Gastroesophageal sphincter (tissue), 4 donors: Measurements from ENCODE around the gene ZNF765. TPM values are rescaled to one million over a fixed set of nuclear protein-coding genes. Genes with fewer than 3 reads are reported as not detected.

ENCODE experiments used
- ATAC-seq: fragments of 150-250 bp; one replicate; pipeline ENCODE4 v1.9.1; 2016; ENCODE audit warnings: mild to moderate bottlenecking, moderate library complexity
- H3K27ac ChIP-seq, 4 donors: fragments of 200-600 bp; sonication (generic) in 3 of 4; 1 replicate in 3 of 4; 2 replicates in 1 of 4; pipeline ENCODE4 v1.5.1; 2016 to 2019
- H3K27me3 ChIP-seq: fragments of 200-600 bp; sonication (generic); one replicate; pipeline ENCODE4 v1.5.1; 2019
- H3K36me3 ChIP-seq, 2 donors: fragments of 200-600 bp; sonication (generic); one replicate each; pipeline ENCODE4 v1.5.1; 2019; ENCODE audit warnings: control low read depth in 1 of 2
- H3K4me1 ChIP-seq, 3 donors: fragments of 200-600 bp; sonication (generic); 1 replicate in 2 of 3; 2 replicates in 1 of 3; pipeline ENCODE4 v1.5.1; 2016 to 2019; ENCODE audit warnings: control low read depth in 2 of 3
- H3K4me3 ChIP-seq, 2 donors: fragments of 200-600 bp; sonication (generic); one replicate each; pipeline ENCODE4 v1.5.1; 2019; ENCODE audit warnings: mild to moderate bottlenecking in 1 of 2, moderate library complexity in 1 of 2
- H3K9me3 ChIP-seq, 3 donors: fragments of 200-600 bp; sonication (generic); one replicate each; pipeline ENCODE4 v1.5.1; 2017 to 2019; ENCODE audit warnings: control low read depth in 2 of 3
- EP300 ChIP-seq: sonication (generic); formaldehyde crosslinking; IDR thresholded peaks from one replicate; pipeline ENCODE4 v1.6.1; 2017; ENCODE audit warnings: antibody characterized with exemption, mild to moderate bottlenecking
- POLR2A ChIP-seq, 2 donors: fragments of 450-650 bp; IDR thresholded peaks; one replicate each; pipeline ENCODE4 v1.6.1; 2017; ENCODE audit warnings: antibody characterized with exemption in 2 of 2, mild to moderate bottlenecking in 2 of 2, moderate library complexity in 1 of 2
- POLR2AphosphoS5 ChIP-seq: sonication (generic); formaldehyde crosslinking; IDR thresholded peaks from one replicate; pipeline ENCODE4 v1.6.1; 2017; ENCODE audit warnings: antibody characterized with exemption
- WGBS, 2 donors: methylation state at CpG; one replicate each; pipeline ENCODE4 v1.1.5; 2018; ENCODE audit warnings: low coverage in 1 of 2; 5-methylcytosine and 5-hydroxymethylcytosine counted together
- total RNA-seq, 4 donors: library from RNA; depleted of rRNA; stranded (reverse); fragments of >200 nt; gene quantifications; one replicate each; pipeline ENCODE4 v1.1.0, GENCODE V29; 2016
- TF ChIP-seq, protein P1 (sequence below), 4 experiments: fragments of 200-600 bp in 2 of 4; fragments of 450-650 bp in 2 of 4; sonication (generic) in 1 of 4; IDR thresholded peaks; one replicate each; pipeline ENCODE4 v1.5.1; 2017 to 2019; ENCODE audit warnings: antibody characterized with exemption in 4 of 4, mild to moderate bottlenecking in 2 of 4, moderate library complexity in 2 of 4

ZNF765 gene
- total RNA-seq, 4 donors from 2014 or later = 7.3 to 13.4 (median 8.2) TPM

DNA sequence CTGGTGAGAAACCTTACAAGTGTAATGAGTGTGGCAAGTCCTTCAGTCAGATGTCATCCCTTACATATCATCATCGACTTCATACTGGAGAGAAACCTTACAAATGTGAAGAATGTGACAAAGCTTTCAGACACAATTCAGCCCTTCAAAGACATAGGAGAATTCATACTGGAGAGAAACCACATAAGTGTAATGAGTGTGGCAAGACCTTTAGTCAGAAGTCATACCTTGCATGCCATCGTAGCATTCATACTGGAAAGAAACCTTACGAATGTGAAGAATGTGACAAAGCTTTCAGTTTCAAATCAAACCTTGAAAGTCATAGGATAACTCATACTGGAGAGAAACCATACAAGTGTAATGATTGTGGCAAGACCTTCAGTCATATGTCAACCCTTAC is 13.6 kb upstream of the ZNF765 start:
- Histone ChIP-seq H3K4me1 (no peaks in the 10 kb centered on the region), H3K27me3 (no peaks in the 10 kb centered on the region), H3K9me3 (peaks cover 0 to 22% (median 0%) of the 10 kb centered on the region in 3 donors), H3K36me3 (peaks cover 4 to 81% of the 10 kb centered on the region in 2 donors), H3K4me3 (no peak overlapping the region), H3K27ac (no peak overlapping the region)
- TF ChIP-seq, protein P1, sequence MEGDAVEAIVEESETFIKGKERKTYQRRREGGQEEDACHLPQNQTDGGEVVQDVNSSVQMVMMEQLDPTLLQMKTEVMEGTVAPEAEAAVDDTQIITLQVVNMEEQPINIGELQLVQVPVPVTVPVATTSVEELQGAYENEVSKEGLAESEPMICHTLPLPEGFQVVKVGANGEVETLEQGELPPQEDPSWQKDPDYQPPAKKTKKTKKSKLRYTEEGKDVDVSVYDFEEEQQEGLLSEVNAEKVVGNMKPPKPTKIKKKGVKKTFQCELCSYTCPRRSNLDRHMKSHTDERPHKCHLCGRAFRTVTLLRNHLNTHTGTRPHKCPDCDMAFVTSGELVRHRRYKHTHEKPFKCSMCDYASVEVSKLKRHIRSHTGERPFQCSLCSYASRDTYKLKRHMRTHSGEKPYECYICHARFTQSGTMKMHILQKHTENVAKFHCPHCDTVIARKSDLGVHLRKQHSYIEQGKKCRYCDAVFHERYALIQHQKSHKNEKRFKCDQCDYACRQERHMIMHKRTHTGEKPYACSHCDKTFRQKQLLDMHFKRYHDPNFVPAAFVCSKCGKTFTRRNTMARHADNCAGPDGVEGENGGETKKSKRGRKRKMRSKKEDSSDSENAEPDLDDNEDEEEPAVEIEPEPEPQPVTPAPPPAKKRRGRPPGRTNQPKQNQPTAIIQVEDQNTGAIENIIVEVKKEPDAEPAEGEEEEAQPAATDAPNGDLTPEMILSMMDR (IDR thresholded peaks at IDR 0.05) = no peak
- no peak for TF ChIP-seq POLR2AphosphoS5
- no peak for TF ChIP-seq EP300
- TF ChIP-seq POLR2A (IDR thresholded peaks at IDR 0.05) = no peak
- WGBS, 2 donors = 85 to 100% methylated on average over 1 to 3 of the region's 3 CpGs
- ATAC-seq = no peak

DNA sequence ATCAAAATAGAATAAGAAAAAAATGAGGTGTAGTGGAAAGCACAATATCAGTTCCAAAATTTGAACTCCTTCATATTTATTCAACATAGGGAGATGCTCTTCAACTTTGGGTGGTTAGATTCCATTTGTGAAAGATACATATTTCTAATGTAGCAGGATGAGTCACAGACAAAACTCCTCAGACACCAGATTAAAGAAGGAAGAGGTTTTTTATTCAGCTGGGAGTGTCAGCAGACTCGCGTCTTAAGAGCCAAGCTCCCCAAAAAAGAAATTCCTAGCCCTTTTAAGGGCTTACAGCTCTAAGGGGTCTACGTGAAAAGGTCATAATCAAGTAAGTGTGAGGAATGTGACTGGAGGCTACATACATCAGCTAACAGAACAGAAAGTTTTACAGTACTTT is 6.8 kb upstream of the ZNF765 start:
- Histone ChIP-seq H3K4me1 (no peaks in the 10 kb centered on the region), H3K36me3 (peaks cover 0 to 22% of the 10 kb centered on the region in 2 donors), H3K27ac (no peak overlapping the region), H3K9me3 (peaks cover 0 to 13% (median 0%) of the 10 kb centered on the region in 3 donors), H3K27me3 (no peaks in the 10 kb centered on the region), H3K4me3 (no peak overlapping the region)
- TF ChIP-seq, protein P1 (IDR thresholded peaks at IDR 0.05) = no peak
- TF ChIP-seq POLR2AphosphoS5 = no peak
- TF ChIP-seq POLR2A (IDR thresholded peaks at IDR 0.05) = no peak
- no peak for ATAC-seq
- 33 to 35% methylated on average over 1 to 3 of the region's 3 CpGs for WGBS, 2 donors

DNA sequence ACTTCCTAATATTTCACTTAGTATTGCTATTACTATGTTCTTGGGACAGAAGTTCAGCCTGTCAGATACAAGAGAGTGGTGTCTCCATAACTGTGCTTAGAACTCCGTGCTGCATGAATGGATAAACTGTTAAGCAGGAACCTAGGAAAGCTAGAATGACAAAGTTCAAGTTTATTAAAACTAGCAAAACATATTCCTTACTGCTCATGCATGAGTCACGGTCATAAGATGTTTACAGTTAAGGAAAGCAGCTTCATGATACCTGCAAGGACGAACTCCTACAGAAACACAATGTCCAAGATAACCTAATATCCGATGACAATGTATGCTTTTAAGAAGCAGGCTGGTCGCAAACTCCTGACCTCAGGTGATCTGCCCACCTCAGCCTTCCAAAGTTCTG is 6.0 kb upstream of the ZNF765 start:
- 74 to 88% methylated on average over 4 to 5 of the region's 5 CpGs for WGBS, 2 donors
- Histone ChIP-seq H3K4me1 (peaks cover 0 to 2% (median under 1%) of the 10 kb centered on the region in 3 donors), H3K9me3 (peaks cover 0 to 11% (median 0%) of the 10 kb centered on the region in 3 donors), H3K36me3 (peaks cover 0 to 22% of the 10 kb centered on the region in 2 donors), H3K27ac (no peak overlapping the region), H3K4me3 (no peak overlapping the region), H3K27me3 (no peaks in the 10 kb centered on the region)
- TF ChIP-seq EP300 (no peak), POLR2AphosphoS5 (no peak), POLR2A (IDR thresholded peaks at IDR 0.05) (no peak)
- ATAC-seq = no peak

DNA sequence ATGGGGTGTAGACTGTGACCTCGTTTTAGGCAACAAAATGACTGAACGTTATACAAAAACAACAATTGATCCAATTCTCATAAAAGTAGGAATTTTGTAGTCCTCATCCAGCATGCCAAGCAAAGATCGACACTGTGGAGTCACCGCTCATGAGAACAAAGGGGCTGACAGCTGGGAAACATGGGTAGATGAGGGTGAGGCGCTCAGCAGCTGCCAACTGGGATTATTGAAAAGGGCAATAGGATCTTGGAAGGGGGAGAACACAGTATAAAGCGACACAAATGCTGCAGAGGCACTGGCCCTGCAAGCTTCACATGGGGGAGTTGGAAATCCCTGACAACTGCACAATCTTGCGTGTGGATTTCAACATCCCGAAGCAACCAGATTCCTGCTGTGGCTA is 5.4 kb upstream of the ZNF765 start:
- Histone ChIP-seq H3K27ac (no peak overlapping the region), H3K9me3 (peaks cover 0 to 7% (median 0%) of the 10 kb centered on the region in 3 donors), H3K4me3 (no peak overlapping the region), H3K36me3 (peaks cover 0 to 21% of the 10 kb centered on the region in 2 donors), H3K4me1 (peaks cover 0 to 8% (median 7%) of the 10 kb centered on the region in 3 donors), H3K27me3 (no peaks in the 10 kb centered on the region)
- WGBS, 2 donors = 56 to 64% methylated on average over 2 to 8 of the region's 8 CpGs
- no peak for ATAC-seq
- no peak for TF ChIP-seq POLR2A (IDR thresholded peaks at IDR 0.05)
- TF ChIP-seq EP300 = no peak
- TF ChIP-seq POLR2AphosphoS5 = no peak
- TF ChIP-seq, protein P1 (IDR thresholded peaks at IDR 0.05) = no peak

DNA sequence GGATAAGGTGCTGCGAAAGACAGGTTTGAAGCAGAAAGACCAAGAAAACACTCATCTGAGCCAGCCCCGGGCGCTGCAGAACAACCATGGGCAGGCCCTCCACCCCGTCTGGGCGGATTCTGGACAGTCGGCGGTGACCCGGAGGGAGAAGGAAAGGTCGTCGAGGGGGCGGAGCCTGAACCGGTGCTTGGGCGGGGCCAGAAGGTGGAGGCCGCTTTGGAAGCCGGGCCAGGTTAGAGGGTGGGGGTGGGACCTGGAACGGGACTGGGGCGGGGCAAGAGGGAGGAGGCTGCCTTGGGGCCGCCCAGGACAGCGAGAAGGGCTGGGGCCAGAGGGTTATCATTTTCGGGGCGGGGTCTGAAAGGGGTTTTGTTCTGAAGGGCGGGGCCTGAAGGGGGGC is 5.0 kb upstream of the ZNF765 start:
- TF ChIP-seq POLR2A (IDR thresholded peaks at IDR 0.05) (no peak), POLR2AphosphoS5 (no peak), EP300 (no peak)
- TF ChIP-seq, protein P1 (IDR thresholded peaks at IDR 0.05) = no peak
- Histone ChIP-seq H3K27me3 (no peaks in the 10 kb centered on the region), H3K36me3 (peaks cover 0 to 17% of the 10 kb centered on the region in 2 donors), H3K4me3 (no peak overlapping the region), H3K9me3 (peaks cover 0 to 3% (median 0%) of the 10 kb centered on the region in 3 donors), H3K27ac (no peak overlapping the region), H3K4me1 (peaks cover 0 to 11% (median 8%) of the 10 kb centered on the region in 3 donors)
- WGBS, 2 donors = 25 to 47% methylated on average over 3 to 5 of the region's 22 CpGs
- no peak for ATAC-seq
